HEK293 (cell line): ENCODE results near the gene SCML2.

Experiments
- CTCF ChIA-PET: fragments of 350-600 bp; formaldehyde crosslinking; extraction: SDS; loops from one replicate; lab custom pipeline; 2021; ENCODE audit warnings: antibody characterized with exemption; lab: Yijun Ruan, JAX
- POLR2A ChIA-PET: fragments of 300-600 bp; formaldehyde crosslinking; extraction: SDS; loops from one replicate; lab custom pipeline; 2020; ENCODE audit warnings: antibody characterized with exemption, inconsistent platforms; lab: Yijun Ruan, JAX
- H3K27ac ChIP-seq: fragments of 200-500 bp; sonication (Bioruptor generic); 2 replicates; pipeline ENCODE4 v1.5.1; 2014; ENCODE audit warnings: low read depth, low read length, control low read depth, inconsistent platforms; ENCODE audit errors: extremely low read depth
- H3K36me3 ChIP-seq, 2 experiments: fragments of 200-500 bp in 1 of 2; sonication (Bioruptor generic) in 1 of 2; 1 replicate in 1 of 2; 2 replicates in 1 of 2; pipeline ENCODE4 v1.5.1; 2014 to 2017; ENCODE audit warnings: inconsistent platforms in 2 of 2, low read length in 2 of 2; ENCODE audit not compliant: control insufficient read depth in 2 of 2, insufficient read depth in 1 of 2
- H3K4me1 ChIP-seq: fragments of 200-500 bp; sonication (Bioruptor generic); 2 replicates; pipeline ENCODE4 v1.5.1; 2014; ENCODE audit warnings: mild to moderate bottlenecking, low read length, inconsistent platforms; ENCODE audit not compliant: control insufficient read depth, insufficient read depth
- H3K4me3 ChIP-seq: 2 replicates; pipeline ENCODE4 v1.5.1; 2011; ENCODE audit warnings: low read depth, mild to moderate bottlenecking, control low read depth, low read length, moderate library complexity
- H3K9me3 ChIP-seq: fragments of 200-500 bp; sonication (Bioruptor generic); 2 replicates; pipeline ENCODE4 v1.5.1; 2014; ENCODE audit warnings: low read depth, low read length, inconsistent platforms; ENCODE audit not compliant: control insufficient read depth, insufficient read depth
- FEZF1 ChIP-seq: fragments of 450-650 bp; formaldehyde crosslinking; IDR thresholded peaks from 2 replicates; pipeline ENCODE4 v1.5.1; 2016; ENCODE audit warnings: missing biosample characterization, missing genetic modification characterization
- IKZF3 ChIP-seq: fragments of 450-650 bp; IDR thresholded peaks from 2 replicates; pipeline ENCODE4 v1.5.0; 2018; ENCODE audit warnings: missing biosample characterization, mild to moderate bottlenecking, missing genetic modification characterization, moderate library complexity
- MEIS1 ChIP-seq: sonication (generic); formaldehyde crosslinking; IDR thresholded peaks from 2 replicates; pipeline ENCODE4 v1.8.1; 2022; ENCODE audit warnings: missing genetic modification reagents, mild to moderate bottlenecking, borderline replicate concordance
- OSR2 ChIP-seq: fragments of 450-650 bp; formaldehyde crosslinking; IDR thresholded peaks from 2 replicates; pipeline ENCODE4 v1.5.1; 2016; ENCODE audit warnings: missing biosample characterization, missing genetic modification characterization
- REPIN1 ChIP-seq: fragments of 450-650 bp; formaldehyde crosslinking; IDR thresholded peaks from 2 replicates; pipeline ENCODE4 v1.5.1; 2017; ENCODE audit warnings: missing biosample characterization, missing genetic modification characterization, low read depth
- SCRT1 ChIP-seq: fragments of 450-650 bp; formaldehyde crosslinking; IDR thresholded peaks from 2 replicates; pipeline ENCODE4 v1.5.1; 2016; ENCODE audit warnings: missing biosample characterization, missing genetic modification characterization, borderline replicate concordance
- SCRT2 ChIP-seq: fragments of 450-650 bp; formaldehyde crosslinking; IDR thresholded peaks from 2 replicates; pipeline ENCODE4 v1.5.1; 2016; ENCODE audit warnings: missing biosample characterization, missing genetic modification characterization
- SP7 ChIP-seq: fragments of 450-650 bp; formaldehyde crosslinking; IDR thresholded peaks from 2 replicates; pipeline ENCODE4 v1.5.1; 2016; ENCODE audit warnings: missing biosample characterization, missing genetic modification characterization
- YY2 ChIP-seq: fragments of 450-650 bp; formaldehyde crosslinking; IDR thresholded peaks from 2 replicates; pipeline ENCODE4 v1.5.1; 2016; ENCODE audit warnings: missing biosample characterization, missing genetic modification characterization
- ZBTB8A ChIP-seq: fragments of 450-650 bp; formaldehyde crosslinking; IDR thresholded peaks from 2 replicates; pipeline ENCODE4 v1.5.1; 2016; ENCODE audit warnings: missing biosample characterization, missing genetic modification characterization
- ZNF146 ChIP-seq: fragments of 450-650 bp; formaldehyde crosslinking; IDR thresholded peaks from 2 replicates; pipeline ENCODE4 v1.5.1; 2016; ENCODE audit warnings: missing biosample characterization, missing genetic modification characterization
- ZNF341 ChIP-seq: fragments of 450-650 bp; formaldehyde crosslinking; IDR thresholded peaks from 2 replicates; pipeline ENCODE4; 2016; ENCODE audit warnings: low read depth, missing biosample characterization, missing genetic modification characterization
- ZNF416 ChIP-seq: fragments of 450-650 bp; formaldehyde crosslinking; IDR thresholded peaks from 2 replicates; pipeline ENCODE4 v1.5.1; 2016; ENCODE audit warnings: missing biosample characterization, missing genetic modification characterization
- ZNF596 ChIP-seq: fragments of 450-650 bp; IDR thresholded peaks from 2 replicates; pipeline ENCODE4 v1.5.0; 2018; ENCODE audit warnings: missing biosample characterization, mild to moderate bottlenecking, missing genetic modification characterization, moderate library complexity
- ZNF600 ChIP-seq: fragments of 450-650 bp; formaldehyde crosslinking; IDR thresholded peaks from 2 replicates; pipeline ENCODE4 v1.5.1; 2016; ENCODE audit warnings: missing biosample characterization, missing genetic modification characterization
- ZNF629 ChIP-seq: fragments of 450-650 bp; formaldehyde crosslinking; IDR thresholded peaks from 2 replicates; pipeline ENCODE4 v1.5.1; 2017; ENCODE audit warnings: missing biosample characterization, missing genetic modification characterization
- ZSCAN30 ChIP-seq: fragments of 450-650 bp; IDR thresholded peaks from 2 replicates; pipeline ENCODE4 v1.5.1; 2018; ENCODE audit warnings: missing biosample characterization, mild to moderate bottlenecking, missing genetic modification characterization, moderate library complexity
- ZXDB ChIP-seq: fragments of 450-650 bp; formaldehyde crosslinking; IDR thresholded peaks from 2 replicates; pipeline ENCODE4 v1.5.1; 2016; ENCODE audit warnings: missing biosample characterization, missing genetic modification characterization
- TF ChIP-seq, protein P1 (sequence below): fragments of 450-650 bp; formaldehyde crosslinking; IDR thresholded peaks from 2 replicates; pipeline ENCODE4 v1.5.1; 2017; ENCODE audit warnings: missing biosample characterization, missing genetic modification characterization
- TF ChIP-seq, protein P2 (sequence below): fragments of 450-650 bp; formaldehyde crosslinking; IDR thresholded peaks from 2 replicates; pipeline ENCODE4 v1.5.1; 2016; ENCODE audit warnings: missing biosample characterization, missing genetic modification characterization
- TF ChIP-seq, protein P3 (sequence below): fragments of 450-650 bp; formaldehyde crosslinking; IDR thresholded peaks from 2 replicates; pipeline ENCODE4 v1.5.1; 2017; ENCODE audit warnings: missing biosample characterization, missing genetic modification characterization
- TF ChIP-seq, protein P4 (sequence below): fragments of 450-650 bp; formaldehyde crosslinking; IDR thresholded peaks from 2 replicates; pipeline ENCODE4; 2016; ENCODE audit warnings: missing biosample characterization, missing genetic modification characterization
- TF ChIP-seq, protein P5 (sequence below): fragments of 450-650 bp; formaldehyde crosslinking; IDR thresholded peaks from 2 replicates; pipeline ENCODE4 v1.5.1; 2016; ENCODE audit warnings: missing biosample characterization, missing genetic modification characterization, borderline replicate concordance
- TF ChIP-seq, protein P6 (sequence below): fragments of 450-650 bp; formaldehyde crosslinking; IDR thresholded peaks from 2 replicates; pipeline ENCODE4 v1.5.1; 2016; ENCODE audit warnings: missing biosample characterization, missing genetic modification characterization

Gene SCML2

DNA sequence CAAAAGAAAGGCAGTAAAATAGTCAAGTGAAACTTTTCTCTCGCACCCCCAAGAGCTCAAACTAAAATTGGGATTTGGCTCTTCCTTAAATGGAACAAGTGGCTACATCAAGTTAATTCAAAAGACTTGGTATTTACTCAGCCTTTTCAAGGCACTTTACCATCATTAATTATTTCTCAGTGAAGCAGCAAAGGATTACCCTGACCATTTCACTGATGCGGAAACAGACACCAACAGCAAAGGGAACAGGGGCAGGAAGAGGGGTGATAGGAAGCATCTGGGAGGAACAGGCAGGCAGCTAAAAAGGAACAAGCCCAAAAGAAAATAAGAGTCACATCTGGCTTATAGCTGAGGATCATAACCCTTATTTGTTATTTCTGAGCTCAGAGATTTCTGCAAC, 2.7 kb downstream of the SCML2 start:
- Histone ChIP-seq H3K4me3 (no peak overlapping the region), H3K9me3 (no peaks in the 10 kb centered on the region), H3K27ac (no peak overlapping the region), H3K36me3 (no peaks in the 10 kb centered on the region), H3K4me1 (peaks cover 12% of the 10 kb centered on the region)
- POLR2A ChIA-PET, result no interaction called here
- TF ChIP-seq FEZF1 (tag by site-specific recombination) (peak; percentile 67), ZNF341 (tag by site-specific recombination) (0 out of 2 replicates have a peak, but pooled peaks have one; percentile 11), SP7 (peak; percentile 35; the same call in 1 of the 2 replicates), ZNF416 (tag by site-specific recombination) (no peak)
- CTCF ChIA-PET, result interaction anchor here (0.6 kb wide), 2 partner anchors 14 to 649 kb away, joined by 4 to 7 read pairs; no protein-coding TSS in a partner anchor

DNA sequence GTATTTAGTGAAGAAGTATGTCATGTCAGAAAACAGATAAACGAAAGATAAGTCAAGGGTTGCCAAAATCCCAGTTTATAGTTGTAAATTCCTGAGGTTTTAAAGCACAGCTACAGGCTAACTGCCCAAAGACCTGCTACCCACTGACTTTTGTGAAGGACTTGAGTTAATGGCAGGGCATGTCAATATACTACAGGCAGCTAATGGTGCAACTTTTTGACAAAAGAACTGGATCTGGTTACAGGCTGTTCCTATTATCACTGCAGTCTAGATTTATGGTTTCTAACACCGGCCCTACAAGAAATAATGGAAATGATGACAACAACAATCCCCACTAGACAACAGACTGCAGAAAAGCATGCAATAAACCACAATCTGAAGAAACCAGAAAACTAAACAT, 6.4 kb downstream of the SCML2 start:
- ChIA-PET POLR2A (no interaction called here), CTCF (no interaction called here)
- peaks cover 14% of the 10 kb centered on the region for H3K4me1 ChIP-seq
- no peaks in the 10 kb centered on the region for H3K9me3 ChIP-seq
- no peaks in the 10 kb centered on the region for H3K36me3 ChIP-seq
- no peak overlapping the region for H3K27ac ChIP-seq
- no peak overlapping the region for H3K4me3 ChIP-seq
- TF ChIP-seq ZNF146 (tag by site-specific recombination) (no peak), ZSCAN30 (tag by site-specific recombination) (peak; percentile 38; the same call in 1 of the 2 replicates), ZNF596 (tag by site-specific recombination) (0 out of 2 replicates have a peak, but pooled peaks have one; percentile 24), SCRT1 (tag by site-specific recombination) (peak; percentile 80; the same call in 1 of the 2 replicates), ZNF600 (tag by site-specific recombination) (no peak), IKZF3 (tag by site-specific recombination) (0 out of 2 replicates have a peak, but pooled peaks have one; percentile 20), ZXDB (tag by site-specific recombination) (peak; percentile 75), OSR2 (peak; percentile 75), ZNF629 (0 out of 2 replicates have a peak, but pooled peaks have one; percentile 24), REPIN1 (tag by site-specific recombination) (no peak), YY2 (no peak), FEZF1 (tag by site-specific recombination) (peak; percentile 96), SCRT2 (tag by site-specific recombination) (0 out of 2 replicates have a peak, but pooled peaks have one; percentile 19), MEIS1 (peak; percentile 78), ZBTB8A (tag by site-specific recombination) (peak; percentile 23; the same call in 1 of the 2 replicates)
- TF ChIP-seq, protein P1, sequence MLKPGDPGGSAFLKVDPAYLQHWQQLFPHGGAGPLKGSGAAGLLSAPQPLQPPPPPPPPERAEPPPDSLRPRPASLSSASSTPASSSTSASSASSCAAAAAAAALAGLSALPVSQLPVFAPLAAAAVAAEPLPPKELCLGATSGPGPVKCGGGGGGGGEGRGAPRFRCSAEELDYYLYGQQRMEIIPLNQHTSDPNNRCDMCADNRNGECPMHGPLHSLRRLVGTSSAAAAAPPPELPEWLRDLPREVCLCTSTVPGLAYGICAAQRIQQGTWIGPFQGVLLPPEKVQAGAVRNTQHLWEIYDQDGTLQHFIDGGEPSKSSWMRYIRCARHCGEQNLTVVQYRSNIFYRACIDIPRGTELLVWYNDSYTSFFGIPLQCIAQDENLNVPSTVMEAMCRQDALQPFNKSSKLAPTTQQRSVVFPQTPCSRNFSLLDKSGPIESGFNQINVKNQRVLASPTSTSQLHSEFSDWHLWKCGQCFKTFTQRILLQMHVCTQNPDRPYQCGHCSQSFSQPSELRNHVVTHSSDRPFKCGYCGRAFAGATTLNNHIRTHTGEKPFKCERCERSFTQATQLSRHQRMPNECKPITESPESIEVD, result peak; percentile 97
- TF ChIP-seq, protein P2, sequence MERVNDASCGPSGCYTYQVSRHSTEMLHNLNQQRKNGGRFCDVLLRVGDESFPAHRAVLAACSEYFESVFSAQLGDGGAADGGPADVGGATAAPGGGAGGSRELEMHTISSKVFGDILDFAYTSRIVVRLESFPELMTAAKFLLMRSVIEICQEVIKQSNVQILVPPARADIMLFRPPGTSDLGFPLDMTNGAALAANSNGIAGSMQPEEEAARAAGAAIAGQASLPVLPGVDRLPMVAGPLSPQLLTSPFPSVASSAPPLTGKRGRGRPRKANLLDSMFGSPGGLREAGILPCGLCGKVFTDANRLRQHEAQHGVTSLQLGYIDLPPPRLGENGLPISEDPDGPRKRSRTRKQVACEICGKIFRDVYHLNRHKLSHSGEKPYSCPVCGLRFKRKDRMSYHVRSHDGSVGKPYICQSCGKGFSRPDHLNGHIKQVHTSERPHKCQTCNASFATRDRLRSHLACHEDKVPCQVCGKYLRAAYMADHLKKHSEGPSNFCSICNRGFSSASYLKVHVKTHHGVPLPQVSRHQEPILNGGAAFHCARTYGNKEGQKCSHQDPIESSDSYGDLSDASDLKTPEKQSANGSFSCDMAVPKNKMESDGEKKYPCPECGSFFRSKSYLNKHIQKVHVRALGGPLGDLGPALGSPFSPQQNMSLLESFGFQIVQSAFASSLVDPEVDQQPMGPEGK (tag by site-specific recombination), result no peak
- TF ChIP-seq, protein P3, sequence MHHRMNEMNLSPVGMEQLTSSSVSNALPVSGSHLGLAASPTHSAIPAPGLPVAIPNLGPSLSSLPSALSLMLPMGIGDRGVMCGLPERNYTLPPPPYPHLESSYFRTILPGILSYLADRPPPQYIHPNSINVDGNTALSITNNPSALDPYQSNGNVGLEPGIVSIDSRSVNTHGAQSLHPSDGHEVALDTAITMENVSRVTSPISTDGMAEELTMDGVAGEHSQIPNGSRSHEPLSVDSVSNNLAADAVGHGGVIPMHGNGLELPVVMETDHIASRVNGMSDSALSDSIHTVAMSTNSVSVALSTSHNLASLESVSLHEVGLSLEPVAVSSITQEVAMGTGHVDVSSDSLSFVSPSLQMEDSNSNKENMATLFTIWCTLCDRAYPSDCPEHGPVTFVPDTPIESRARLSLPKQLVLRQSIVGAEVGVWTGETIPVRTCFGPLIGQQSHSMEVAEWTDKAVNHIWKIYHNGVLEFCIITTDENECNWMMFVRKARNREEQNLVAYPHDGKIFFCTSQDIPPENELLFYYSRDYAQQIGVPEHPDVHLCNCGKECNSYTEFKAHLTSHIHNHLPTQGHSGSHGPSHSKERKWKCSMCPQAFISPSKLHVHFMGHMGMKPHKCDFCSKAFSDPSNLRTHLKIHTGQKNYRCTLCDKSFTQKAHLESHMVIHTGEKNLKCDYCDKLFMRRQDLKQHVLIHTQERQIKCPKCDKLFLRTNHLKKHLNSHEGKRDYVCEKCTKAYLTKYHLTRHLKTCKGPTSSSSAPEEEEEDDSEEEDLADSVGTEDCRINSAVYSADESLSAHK, result peak; percentile 72; the same call in 1 of the 2 replicates
- TF ChIP-seq, protein P4, sequence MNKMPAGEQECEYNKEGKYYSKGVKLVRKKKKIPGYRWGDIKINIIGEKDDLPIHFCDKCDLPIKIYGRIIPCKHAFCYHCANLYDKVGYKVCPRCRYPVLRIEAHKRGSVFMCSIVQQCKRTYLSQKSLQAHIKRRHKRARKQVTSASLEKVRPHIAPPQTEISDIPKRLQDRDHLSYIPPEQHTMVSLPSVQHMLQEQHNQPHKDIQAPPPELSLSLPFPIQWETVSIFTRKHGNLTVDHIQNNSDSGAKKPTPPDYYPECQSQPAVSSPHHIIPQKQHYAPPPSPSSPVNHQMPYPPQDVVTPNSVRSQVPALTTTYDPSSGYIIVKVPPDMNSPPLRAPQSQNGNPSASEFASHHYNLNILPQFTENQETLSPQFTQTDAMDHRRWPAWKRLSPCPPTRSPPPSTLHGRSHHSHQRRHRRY (tag by site-specific recombination), result no peak
- TF ChIP-seq, protein P5, sequence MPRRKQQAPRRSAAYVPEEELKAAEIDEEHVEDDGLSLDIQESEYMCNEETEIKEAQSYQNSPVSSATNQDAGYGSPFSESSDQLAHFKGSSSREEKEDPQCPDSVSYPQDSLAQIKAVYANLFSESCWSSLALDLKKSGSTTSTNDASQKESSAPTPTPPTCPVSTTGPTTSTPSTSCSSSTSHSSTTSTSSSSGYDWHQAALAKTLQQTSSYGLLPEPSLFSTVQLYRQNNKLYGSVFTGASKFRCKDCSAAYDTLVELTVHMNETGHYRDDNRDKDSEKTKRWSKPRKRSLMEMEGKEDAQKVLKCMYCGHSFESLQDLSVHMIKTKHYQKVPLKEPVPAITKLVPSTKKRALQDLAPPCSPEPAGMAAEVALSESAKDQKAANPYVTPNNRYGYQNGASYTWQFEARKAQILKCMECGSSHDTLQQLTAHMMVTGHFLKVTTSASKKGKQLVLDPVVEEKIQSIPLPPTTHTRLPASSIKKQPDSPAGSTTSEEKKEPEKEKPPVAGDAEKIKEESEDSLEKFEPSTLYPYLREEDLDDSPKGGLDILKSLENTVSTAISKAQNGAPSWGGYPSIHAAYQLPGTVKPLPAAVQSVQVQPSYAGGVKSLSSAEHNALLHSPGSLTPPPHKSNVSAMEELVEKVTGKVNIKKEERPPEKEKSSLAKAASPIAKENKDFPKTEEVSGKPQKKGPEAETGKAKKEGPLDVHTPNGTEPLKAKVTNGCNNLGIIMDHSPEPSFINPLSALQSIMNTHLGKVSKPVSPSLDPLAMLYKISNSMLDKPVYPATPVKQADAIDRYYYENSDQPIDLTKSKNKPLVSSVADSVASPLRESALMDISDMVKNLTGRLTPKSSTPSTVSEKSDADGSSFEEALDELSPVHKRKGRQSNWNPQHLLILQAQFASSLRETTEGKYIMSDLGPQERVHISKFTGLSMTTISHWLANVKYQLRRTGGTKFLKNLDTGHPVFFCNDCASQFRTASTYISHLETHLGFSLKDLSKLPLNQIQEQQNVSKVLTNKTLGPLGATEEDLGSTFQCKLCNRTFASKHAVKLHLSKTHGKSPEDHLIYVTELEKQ, result peak; percentile 52; the same call in 1 of the 2 replicates
- TF ChIP-seq, protein P6, sequence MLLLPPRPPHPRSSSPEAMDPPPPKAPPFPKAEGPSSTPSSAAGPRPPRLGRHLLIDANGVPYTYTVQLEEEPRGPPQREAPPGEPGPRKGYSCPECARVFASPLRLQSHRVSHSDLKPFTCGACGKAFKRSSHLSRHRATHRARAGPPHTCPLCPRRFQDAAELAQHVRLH, result peak; percentile 12; the same call in 1 of the 2 replicates
